ENCODE results near the gene WDR62. TPM values are rescaled to one million over a fixed set of nuclear protein-coding genes. Genes with fewer than 3 reads are reported as not detected.

Gene WDR62
- total RNA-seq, 1 experiment from 2014 or later, result 14.0 TPM

DNA sequence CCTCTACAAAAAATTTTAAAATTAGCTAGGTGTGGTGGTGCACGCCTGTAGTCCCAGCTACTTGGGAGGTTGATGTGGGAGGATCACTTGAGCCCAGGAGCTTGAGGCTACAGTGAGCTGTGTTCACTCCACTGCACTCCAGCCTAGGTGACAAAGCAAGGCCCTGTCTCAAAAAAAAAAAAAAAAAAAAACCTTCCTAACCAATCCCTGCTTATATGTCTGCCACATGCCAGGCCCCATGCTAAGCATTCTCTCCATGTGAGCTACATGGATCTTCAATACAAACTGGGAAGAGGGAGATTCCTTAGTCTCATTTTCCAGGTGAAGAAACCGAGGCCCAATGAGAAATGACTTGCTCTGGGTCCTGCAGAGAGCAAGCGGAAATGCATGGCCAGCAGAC lies 54.0 kb downstream of the WDR62 start:
- no peaks in the 10 kb centered on the region for H3K27me3 ChIP-seq (ENCODE audit: insufficient read depth, low read depth)
- H3K4me2 ChIP-seq, result no peak overlapping the region
- TF ChIP-seq, protein P1, sequence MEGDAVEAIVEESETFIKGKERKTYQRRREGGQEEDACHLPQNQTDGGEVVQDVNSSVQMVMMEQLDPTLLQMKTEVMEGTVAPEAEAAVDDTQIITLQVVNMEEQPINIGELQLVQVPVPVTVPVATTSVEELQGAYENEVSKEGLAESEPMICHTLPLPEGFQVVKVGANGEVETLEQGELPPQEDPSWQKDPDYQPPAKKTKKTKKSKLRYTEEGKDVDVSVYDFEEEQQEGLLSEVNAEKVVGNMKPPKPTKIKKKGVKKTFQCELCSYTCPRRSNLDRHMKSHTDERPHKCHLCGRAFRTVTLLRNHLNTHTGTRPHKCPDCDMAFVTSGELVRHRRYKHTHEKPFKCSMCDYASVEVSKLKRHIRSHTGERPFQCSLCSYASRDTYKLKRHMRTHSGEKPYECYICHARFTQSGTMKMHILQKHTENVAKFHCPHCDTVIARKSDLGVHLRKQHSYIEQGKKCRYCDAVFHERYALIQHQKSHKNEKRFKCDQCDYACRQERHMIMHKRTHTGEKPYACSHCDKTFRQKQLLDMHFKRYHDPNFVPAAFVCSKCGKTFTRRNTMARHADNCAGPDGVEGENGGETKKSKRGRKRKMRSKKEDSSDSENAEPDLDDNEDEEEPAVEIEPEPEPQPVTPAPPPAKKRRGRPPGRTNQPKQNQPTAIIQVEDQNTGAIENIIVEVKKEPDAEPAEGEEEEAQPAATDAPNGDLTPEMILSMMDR (conservative IDR thresholded peaks at IDR 0.05), result no peak
- no peak for TF ChIP-seq EZH2 (IDR thresholded peaks at IDR 0.05; ENCODE audit: low read depth)
- POLR2A ChIA-PET (ENCODE audit: unreplicated experiment), result no interaction called here
- no peaks in the 10 kb centered on the region for H3K36me3 ChIP-seq (ENCODE audit: low read depth)
- CTCF ChIA-PET, result no interaction called here
- no peak overlapping the region for H3K4me3 ChIP-seq
- H3K27ac ChIP-seq, result no peak overlapping the region
- no peaks in the 10 kb centered on the region; the same call in 1 of the 2 replicates for H3F3A ChIP-seq (ENCODE audit: insufficient read depth, low read depth)
- H3K4me1 ChIP-seq (replicated peaks; ENCODE audit: insufficient read depth), result peaks cover 12% of the 10 kb centered on the region
- H2AFZ ChIP-seq, result no peak overlapping the region
- intact Hi-C loops (cut with micrococcal nuclease; ENCODE audit: unreplicated experiment), result no loop called here
- no peaks in the 10 kb centered on the region; the same call in 1 of the 2 replicates for H4K20me1 ChIP-seq (ENCODE audit: insufficient read depth)
- no peaks in the 10 kb centered on the region for H3K9me2 ChIP-seq (ENCODE audit: insufficient read depth)
- BruUV-seq (replicated peaks), result no TSS peak
- DNase-seq, result no peak
- peaks cover 8% of the 10 kb centered on the region for H3K79me2 ChIP-seq (ENCODE audit: low read depth)
- H3K9me3 ChIP-seq (ENCODE audit: insufficient read depth, low read depth), result no peaks in the 10 kb centered on the region

- ChIA-PET POLR2A (ENCODE audit: unreplicated experiment) (interaction anchor here (0.7 kb wide), 1 partner anchor 362 kb away, joined by 4 read pairs; the partner anchor contains the start of gene LIN37), CTCF (no interaction called here)
- Histone ChIP-seq H3K36me3 (ENCODE audit: low read depth) (no peaks in the 10 kb centered on the region), H3K4me1 (replicated peaks; ENCODE audit: insufficient read depth) (peaks cover 5% of the 10 kb centered on the region), H3K79me2 (ENCODE audit: low read depth) (peaks cover 17% of the 10 kb centered on the region), H3F3A (ENCODE audit: insufficient read depth, low read depth) (peaks cover 7% of the 10 kb centered on the region), H3K9me2 (ENCODE audit: insufficient read depth) (no peaks in the 10 kb centered on the region), H3K4me3 (no peak within 1 kb of the TSS), H4K20me1 (ENCODE audit: insufficient read depth) (no peaks in the 10 kb centered on the region; the same call in none of the 2 replicates), H3K9me3 (ENCODE audit: insufficient read depth, low read depth) (no peaks in the 10 kb centered on the region), H3K4me2 (no peak within 1 kb of the TSS), H3K27me3 (ENCODE audit: insufficient read depth, low read depth) (no peaks in the 10 kb centered on the region), H2AFZ (no peak within 1 kb of the TSS), H3K27ac (no peak within 1 kb of the TSS)
- DNase-seq, result no peak
- BruUV-seq (replicated peaks), result no TSS peak
- intact Hi-C loops (cut with micrococcal nuclease; ENCODE audit: unreplicated experiment), result loop anchor here (10.0 kb wide), 1 partner anchor 56 kb away; the partner anchor contains the start of genes THAP8 and WDR62
- TF ChIP-seq, protein P1 (conservative IDR thresholded peaks at IDR 0.05), result no peak
- no peak for TF ChIP-seq EZH2 (IDR thresholded peaks at IDR 0.05; ENCODE audit: low read depth)
Observed at GRCh38 chr19:36110487-36111199, 55.9 kb downstream of the WDR62 start, which contains the start of gene OVOL3. Gene OVOL3 (plus strand): TSS chr19:36111143. CDS start chr19:36111203, 60 bp downstream.

DNA sequence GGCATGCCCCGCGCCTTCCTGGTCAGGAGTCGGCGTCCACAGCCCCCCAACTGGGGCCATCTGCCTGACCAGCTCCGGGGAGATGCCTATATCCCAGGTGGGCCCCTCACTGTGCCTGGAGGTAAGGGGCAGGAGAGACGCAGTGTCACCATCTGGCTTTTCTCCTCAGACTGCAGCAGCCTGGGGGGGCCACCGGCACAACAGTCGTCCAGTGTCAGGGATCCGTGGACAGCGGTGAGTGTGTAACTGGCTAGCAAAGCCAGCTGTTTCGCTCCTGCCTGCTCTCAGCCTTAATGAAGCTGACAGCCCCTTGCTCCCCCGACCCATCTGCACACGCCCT lies 56.5 kb downstream of the WDR62 start:
- Histone ChIP-seq H2AFZ (no peak overlapping the region), H3K4me1 (replicated peaks; ENCODE audit: insufficient read depth) (peaks cover 9% of the 10 kb centered on the region), H3K36me3 (ENCODE audit: low read depth) (no peaks in the 10 kb centered on the region), H3K79me2 (ENCODE audit: low read depth) (peaks cover 19% of the 10 kb centered on the region), H3F3A (ENCODE audit: insufficient read depth, low read depth) (peaks cover 12% of the 10 kb centered on the region), H3K27me3 (ENCODE audit: insufficient read depth, low read depth) (no peaks in the 10 kb centered on the region), H4K20me1 (ENCODE audit: insufficient read depth) (no peaks in the 10 kb centered on the region; the same call in none of the 2 replicates), H3K9me2 (ENCODE audit: insufficient read depth) (no peaks in the 10 kb centered on the region), H3K4me3 (no peak overlapping the region), H3K27ac (no peak overlapping the region), H3K4me2 (no peak overlapping the region), H3K9me3 (ENCODE audit: insufficient read depth, low read depth) (no peaks in the 10 kb centered on the region)
- no peak for DNase-seq
- ChIA-PET CTCF (no interaction called here), POLR2A (ENCODE audit: unreplicated experiment) (no interaction called here)
- no TSS peak for BruUV-seq (replicated peaks)
- intact Hi-C loops (cut with micrococcal nuclease; ENCODE audit: unreplicated experiment), result loop anchor here (10.0 kb wide), 1 partner anchor 56 kb away; the partner anchor contains the start of genes THAP8 and WDR62
- TF ChIP-seq EZH2 (IDR thresholded peaks at IDR 0.05; ENCODE audit: low read depth), result no peak
- TF ChIP-seq, protein P1 (conservative IDR thresholded peaks at IDR 0.05), result no peak

All from PC-9 (cell line).